ENCODE measurements around the gene TMEM11.

TMEM11 gene

DNA sequence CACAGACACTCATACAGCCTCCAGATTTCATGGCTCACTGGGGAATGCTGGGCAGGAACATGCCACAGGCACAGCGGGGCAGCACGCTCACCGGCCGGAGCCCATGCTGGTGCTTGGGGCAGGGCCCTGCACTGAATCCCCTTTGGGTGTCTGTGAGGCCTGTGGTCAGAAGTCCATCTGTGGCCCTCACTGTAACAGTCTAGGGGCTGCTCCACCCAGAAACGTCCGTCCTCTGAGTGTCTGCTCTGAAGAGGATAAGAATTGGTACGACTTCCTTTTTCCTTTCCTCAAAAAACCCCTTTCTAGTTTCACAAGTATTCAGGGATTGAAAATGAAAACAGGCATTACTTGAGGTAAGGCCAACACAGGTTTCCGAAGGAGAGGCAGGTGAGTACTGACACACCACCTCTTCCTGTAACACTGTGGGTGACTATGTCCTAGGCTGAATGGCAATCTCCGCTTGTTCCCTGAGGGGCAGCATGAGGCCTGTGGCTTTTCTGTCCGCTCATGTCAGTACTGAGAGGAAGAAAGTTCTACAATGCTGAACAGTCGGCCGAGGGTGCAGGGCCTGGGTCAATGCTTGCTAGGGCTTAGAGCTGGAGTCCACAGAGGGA is 42.5 kb downstream of the TMEM11 start:
- H3K4me3 ChIP-seq (ENCODE audit: low read depth, low read length) = no peak overlapping the region
- no peak for DNase-seq (ENCODE audit: low read depth)
- TF ChIP-seq, protein P1, sequence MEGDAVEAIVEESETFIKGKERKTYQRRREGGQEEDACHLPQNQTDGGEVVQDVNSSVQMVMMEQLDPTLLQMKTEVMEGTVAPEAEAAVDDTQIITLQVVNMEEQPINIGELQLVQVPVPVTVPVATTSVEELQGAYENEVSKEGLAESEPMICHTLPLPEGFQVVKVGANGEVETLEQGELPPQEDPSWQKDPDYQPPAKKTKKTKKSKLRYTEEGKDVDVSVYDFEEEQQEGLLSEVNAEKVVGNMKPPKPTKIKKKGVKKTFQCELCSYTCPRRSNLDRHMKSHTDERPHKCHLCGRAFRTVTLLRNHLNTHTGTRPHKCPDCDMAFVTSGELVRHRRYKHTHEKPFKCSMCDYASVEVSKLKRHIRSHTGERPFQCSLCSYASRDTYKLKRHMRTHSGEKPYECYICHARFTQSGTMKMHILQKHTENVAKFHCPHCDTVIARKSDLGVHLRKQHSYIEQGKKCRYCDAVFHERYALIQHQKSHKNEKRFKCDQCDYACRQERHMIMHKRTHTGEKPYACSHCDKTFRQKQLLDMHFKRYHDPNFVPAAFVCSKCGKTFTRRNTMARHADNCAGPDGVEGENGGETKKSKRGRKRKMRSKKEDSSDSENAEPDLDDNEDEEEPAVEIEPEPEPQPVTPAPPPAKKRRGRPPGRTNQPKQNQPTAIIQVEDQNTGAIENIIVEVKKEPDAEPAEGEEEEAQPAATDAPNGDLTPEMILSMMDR (IDR thresholded peaks at IDR 0.05; ENCODE audit: control insufficient read depth, extremely low read depth, insufficient read depth) = no peak

DNA sequence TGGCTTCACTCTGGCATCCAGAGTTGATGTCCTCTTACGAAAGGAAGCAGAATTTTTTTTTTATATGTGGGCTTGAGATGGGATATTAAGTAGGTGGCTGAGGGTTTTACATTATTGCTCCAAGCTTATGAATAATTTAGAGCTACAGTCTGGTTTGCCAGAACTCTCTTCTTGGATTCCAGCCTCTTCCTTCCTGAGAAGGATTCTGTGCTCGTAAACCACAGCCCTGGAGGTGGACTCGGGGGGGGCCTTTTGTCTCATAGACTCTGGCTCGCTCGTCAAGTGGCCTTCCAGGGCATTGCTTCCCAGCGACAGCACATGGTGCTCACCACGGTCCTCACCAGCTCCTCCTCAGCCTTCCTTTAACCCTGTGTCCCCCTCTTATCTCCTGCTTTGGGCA is 43.2 kb downstream of the TMEM11 start:
- DNase-seq (ENCODE audit: low read depth) = no peak

DNA sequence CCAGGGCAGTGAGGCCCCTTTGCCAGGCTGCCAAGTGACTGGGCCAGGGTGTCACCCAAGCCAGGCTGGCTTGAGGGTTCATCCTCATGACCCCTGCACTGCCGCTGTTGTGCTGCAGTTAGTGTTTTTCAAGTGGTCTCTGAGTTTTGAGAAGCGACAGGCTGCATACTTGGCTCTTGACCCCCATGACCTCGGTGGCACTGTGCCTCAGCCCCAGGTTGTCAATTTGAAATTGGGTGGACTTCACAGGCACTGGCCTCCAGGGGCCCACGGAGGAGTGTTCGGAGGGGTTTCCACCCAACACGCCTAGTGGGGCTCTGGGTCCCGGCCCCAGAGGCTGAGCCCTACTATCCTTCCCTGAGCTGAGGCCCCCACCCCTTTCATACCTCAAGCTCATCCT is 44.5 kb downstream of the TMEM11 start:
- TF ChIP-seq, protein P1 (IDR thresholded peaks at IDR 0.05; ENCODE audit: control insufficient read depth, extremely low read depth, insufficient read depth) = no peak
- no peak for DNase-seq (ENCODE audit: low read depth)
- H3K4me3 ChIP-seq (ENCODE audit: low read depth, low read length) = no peak overlapping the region

More for the DNA sequence above, 43.2 kb downstream of the TMEM11 start:
- TF ChIP-seq, protein P1 (IDR thresholded peaks at IDR 0.05; ENCODE audit: control insufficient read depth, extremely low read depth, insufficient read depth) = no peak
- no peak overlapping the region for H3K4me3 ChIP-seq (ENCODE audit: low read depth, low read length)

DNA sequence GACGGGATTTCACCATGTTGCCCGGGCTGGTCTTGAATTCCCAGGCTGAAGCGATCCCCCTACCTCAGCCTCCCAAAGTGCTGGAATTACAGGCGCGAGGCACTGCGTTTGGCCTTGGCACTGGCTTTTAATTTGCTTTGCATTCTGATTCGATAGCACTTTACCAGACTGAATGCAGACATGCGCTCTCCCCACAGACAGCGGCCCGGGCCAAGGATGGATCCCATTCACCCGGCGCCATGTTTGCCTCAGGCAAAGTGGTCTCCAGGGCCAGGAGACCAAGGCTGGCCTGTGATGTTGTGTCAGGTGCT is 45.5 kb downstream of the TMEM11 start:
- TF ChIP-seq, protein P1 (IDR thresholded peaks at IDR 0.05; ENCODE audit: control insufficient read depth, extremely low read depth, insufficient read depth) = no peak
- H3K4me3 ChIP-seq (ENCODE audit: low read depth, low read length) = no peak overlapping the region
- no peak for DNase-seq (ENCODE audit: low read depth)

DNA sequence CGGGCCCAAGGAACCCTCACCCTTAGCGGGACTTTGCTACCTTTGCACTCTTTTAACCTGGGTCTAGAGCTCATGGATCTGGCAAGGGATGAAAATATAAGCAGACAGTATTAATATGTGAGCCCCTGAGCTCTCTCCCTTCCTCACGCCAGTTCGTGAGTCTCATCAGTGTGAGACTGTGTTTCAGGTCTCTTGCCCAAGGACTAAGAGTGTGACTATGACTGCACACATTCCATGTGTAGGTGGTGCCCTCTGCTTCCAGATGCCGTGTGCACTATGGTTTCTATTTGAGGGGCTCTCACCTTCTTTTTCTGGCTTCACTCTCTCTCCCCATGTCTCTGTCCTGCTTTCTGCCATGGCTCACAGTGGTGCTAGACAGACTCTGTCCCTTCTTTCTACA is 46.7 kb downstream of the TMEM11 start:
- TF ChIP-seq, protein P1 (IDR thresholded peaks at IDR 0.05; ENCODE audit: control insufficient read depth, extremely low read depth, insufficient read depth) = no peak
- no peak overlapping the region for H3K4me3 ChIP-seq (ENCODE audit: low read depth, low read length)
- no peak for DNase-seq (ENCODE audit: low read depth)

DNA sequence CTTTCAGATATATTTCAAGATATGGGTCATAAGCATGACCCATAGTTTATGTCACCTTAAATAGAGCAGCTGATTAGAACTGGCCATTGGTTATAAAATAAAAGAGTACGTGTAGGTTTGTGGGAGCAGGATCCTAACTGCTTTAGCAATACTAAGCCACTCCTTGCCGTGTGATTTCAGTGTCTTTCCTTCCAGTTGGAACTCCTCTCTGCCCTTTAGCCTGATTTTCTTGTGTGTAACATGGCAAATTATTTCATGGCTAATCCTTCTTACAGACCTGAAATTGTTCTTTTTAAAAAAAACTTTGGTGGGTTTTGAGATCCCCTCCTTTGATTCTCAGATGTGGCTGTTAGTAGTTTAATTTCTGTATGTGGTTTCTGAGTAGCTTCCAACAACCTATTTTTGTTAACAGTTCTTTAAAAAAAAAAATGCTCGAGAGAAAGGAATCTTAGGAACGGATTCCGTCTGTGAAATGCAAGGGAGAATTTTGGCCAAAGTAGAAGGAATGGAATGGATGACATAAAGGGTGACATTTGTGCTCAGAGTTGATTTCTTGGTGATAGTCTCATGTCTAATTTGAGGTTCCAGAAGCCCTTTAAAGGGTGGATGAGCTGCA is 47.3 kb downstream of the TMEM11 start:
- no peak for DNase-seq (ENCODE audit: low read depth)
- no peak overlapping the region for H3K4me3 ChIP-seq (ENCODE audit: low read depth, low read length)

More for the DNA sequence above, 47.3 kb downstream of the TMEM11 start:
- TF ChIP-seq, protein P1 (IDR thresholded peaks at IDR 0.05; ENCODE audit: control insufficient read depth, extremely low read depth, insufficient read depth) = no peak

Measured in LNCaP clone FGC (cell line).